Measurements from ENCODE around the gene FBXO47.
"Not testable (repeated sequence)": the region's sequence is repeated elsewhere in the genome, so short reads cannot be mapped to it uniquely, and the experiment has no call there.

The FBXO47 gene

GRCh38 chr17:38978180-38978579 is 11.0 kb upstream of the FBXO47 start:
- DNase-seq = no peak

- not testable (repeated sequence) for DNase-seq
Observed at GRCh38 chr17:38976187-38976551, 9.0 kb upstream of the FBXO47 start.

GRCh38 chr17:38970804-38971203 is 3.6 kb upstream of the FBXO47 start:
- DNase-seq = no peak

GRCh38 chr17:38970128-38970527 is 2.9 kb upstream of the FBXO47 start:
- no peak for DNase-seq

GRCh38 chr17:38969281-38969680 is 2.1 kb upstream of the FBXO47 start:
- no peak for DNase-seq

GRCh38 chr17:38961413-38961812 is 5.8 kb downstream of the FBXO47 start:
- DNase-seq = no peak

GRCh38 chr17:38960402-38960801 is 6.8 kb downstream of the FBXO47 start:
- DNase-seq = no peak

GRCh38 chr17:38959508-38959907 is 7.7 kb downstream of the FBXO47 start:
- no peak for DNase-seq

- no peak for DNase-seq
Observed at GRCh38 chr17:38958756-38959155, 8.4 kb downstream of the FBXO47 start.

- no peak for DNase-seq
Observed at GRCh38 chr17:38958326-38958725, 8.9 kb downstream of the FBXO47 start.

- not testable (repeated sequence) for DNase-seq
Observed at GRCh38 chr17:38953800-38954199, 13.4 kb downstream of the FBXO47 start.

- no peak for DNase-seq
Observed at GRCh38 chr17:38947189-38947588, 20.0 kb downstream of the FBXO47 start.

GRCh38 chr17:38943607-38944006 is 23.6 kb downstream of the FBXO47 start:
- no peak for DNase-seq

- no peak for DNase-seq
Observed at GRCh38 chr17:38942696-38943334, 24.4 kb downstream of the FBXO47 start.

GRCh38 chr17:38940404-38940803 is 26.8 kb downstream of the FBXO47 start:
- DNase-seq = no peak

- DNase-seq = no peak
Observed at GRCh38 chr17:38939987-38940386, 27.2 kb downstream of the FBXO47 start.

- DNase-seq = not testable (repeated sequence)
Observed at GRCh38 chr17:38933962-38934361, 33.2 kb downstream of the FBXO47 start.

GRCh38 chr17:38930782-38931181 is 36.4 kb downstream of the FBXO47 start:
- DNase-seq = not testable (repeated sequence)

GRCh38 chr17:38926293-38927070 is 40.7 kb downstream of the FBXO47 start:
- no peak for DNase-seq

GRCh38 chr17:38925263-38925995 is 41.8 kb downstream of the FBXO47 start, which contains the start of gene LASP1NB:
Gene LASP1NB (plus strand): TSS chr17:38925614.
- no peak for DNase-seq

GRCh38 chr17:38922538-38923297 is 44.5 kb downstream of the FBXO47 start:
- DNase-seq = no peak

GRCh38 chr17:38921756-38922411 is 45.3 kb downstream of the FBXO47 start:
- DNase-seq = no peak
